Upper lobe of right lung (tissue), 1 donor: ENCODE results near the gene RANBP17. TPM values are rescaled to one million over a fixed set of nuclear protein-coding genes. Genes with fewer than 3 reads are reported as not detected.

Experiments
- ATAC-seq: fragments of 200-7000 bp; cut with Tn5 transposase; one replicate; pipeline ENCODE4 v1.9.1; 2020; ENCODE audit warnings: mild to moderate bottlenecking, moderate library complexity
- DNase-seq: peaks from one replicate; pipeline ENCODE4 v3.0.0-alpha.2; 2020
- H3K27ac ChIP-seq: fragments of 200-600 bp; one replicate; pipeline ENCODE4 v1.8.0; 2022
- H3K27me3 ChIP-seq: fragments of 200-600 bp; one replicate; pipeline ENCODE4 v1.8.0; 2022; ENCODE audit warnings: mild to moderate bottlenecking
- H3K36me3 ChIP-seq: fragments of 200-600 bp; one replicate; pipeline ENCODE4 v1.8.0; 2022
- H3K4me1 ChIP-seq: fragments of 200-600 bp; one replicate; pipeline ENCODE4 v1.8.0; 2022
- H3K4me3 ChIP-seq: fragments of 200-600 bp; one replicate; pipeline ENCODE4 v1.8.0; 2022; ENCODE audit warnings: mild to moderate bottlenecking
- H3K9me3 ChIP-seq: fragments of 200-600 bp; one replicate; pipeline ENCODE4 v1.8.0; 2022
- CTCF ChIP-seq: fragments of 200-600 bp; IDR thresholded peaks from one replicate; pipeline ENCODE4 v1.8.0; 2022; ENCODE audit warnings: antibody characterized with exemption
- intact Hi-C: fragments of 100-400 bp; cut with DNase I; formaldehyde crosslinking; loops from one replicate; pipeline ENCODE4 v1.11.0; 2022
- total RNA-seq: library from RNA; stranded (reverse); fragmentation: NEBNext Ultra II Directional; extraction: Animal tissue kit (Norgen Biotek cat#: 25700); gene quantifications from one replicate; pipeline ENCODE4 v1.2.1, GENCODE V29; 2021
- donor health status: DM: no; HTN: yes; CAD: no; lungs with severe emphysema.

The RANBP17 gene
- total RNA-seq, 1 donor from 2014 or later, result 17.8 TPM

- Histone ChIP-seq H3K4me1 (peaks cover 13% of the 10 kb centered on the region), H3K27me3 (peaks cover 81% of the 10 kb centered on the region), H3K4me3 (no peak overlapping the region), H3K9me3 (no peaks in the 10 kb centered on the region), H3K36me3 (no peaks in the 10 kb centered on the region), H3K27ac (no peak overlapping the region)
- no peak for TF ChIP-seq CTCF
- intact Hi-C loops, result no loop called here
- DNase-seq (peak; percentile 39), ATAC-seq (no peak)
Measured at GRCh38 chr5:171306781-171307591, 445.2 kb downstream of the RANBP17 start.

- intact Hi-C loops, result no loop called here
- H3K27ac ChIP-seq, result no peak overlapping the region
- H3K36me3 ChIP-seq, result no peaks in the 10 kb centered on the region
- H3K4me1 ChIP-seq, result peaks cover 22% of the 10 kb centered on the region
- no peak for TF ChIP-seq CTCF
- ATAC-seq (no peak), DNase-seq (peak; percentile 26)
- no peaks in the 10 kb centered on the region for H3K9me3 ChIP-seq
- H3K4me3 ChIP-seq, result no peak overlapping the region
- H3K27me3 ChIP-seq, result peaks cover 90% of the 10 kb centered on the region
Measured at GRCh38 chr5:171307789-171308452, 446.1 kb downstream of the RANBP17 start.

GRCh38 chr5:171308453-171309275 is 446.8 kb downstream of the RANBP17 start, which contains the start of gene TLX3:
Gene TLX3 (plus strand): TSS chr5:171309248. CDS start chr5:171309366, 118 bp downstream.
- peaks cover 98% of the 10 kb centered on the region for H3K27me3 ChIP-seq

DNA sequence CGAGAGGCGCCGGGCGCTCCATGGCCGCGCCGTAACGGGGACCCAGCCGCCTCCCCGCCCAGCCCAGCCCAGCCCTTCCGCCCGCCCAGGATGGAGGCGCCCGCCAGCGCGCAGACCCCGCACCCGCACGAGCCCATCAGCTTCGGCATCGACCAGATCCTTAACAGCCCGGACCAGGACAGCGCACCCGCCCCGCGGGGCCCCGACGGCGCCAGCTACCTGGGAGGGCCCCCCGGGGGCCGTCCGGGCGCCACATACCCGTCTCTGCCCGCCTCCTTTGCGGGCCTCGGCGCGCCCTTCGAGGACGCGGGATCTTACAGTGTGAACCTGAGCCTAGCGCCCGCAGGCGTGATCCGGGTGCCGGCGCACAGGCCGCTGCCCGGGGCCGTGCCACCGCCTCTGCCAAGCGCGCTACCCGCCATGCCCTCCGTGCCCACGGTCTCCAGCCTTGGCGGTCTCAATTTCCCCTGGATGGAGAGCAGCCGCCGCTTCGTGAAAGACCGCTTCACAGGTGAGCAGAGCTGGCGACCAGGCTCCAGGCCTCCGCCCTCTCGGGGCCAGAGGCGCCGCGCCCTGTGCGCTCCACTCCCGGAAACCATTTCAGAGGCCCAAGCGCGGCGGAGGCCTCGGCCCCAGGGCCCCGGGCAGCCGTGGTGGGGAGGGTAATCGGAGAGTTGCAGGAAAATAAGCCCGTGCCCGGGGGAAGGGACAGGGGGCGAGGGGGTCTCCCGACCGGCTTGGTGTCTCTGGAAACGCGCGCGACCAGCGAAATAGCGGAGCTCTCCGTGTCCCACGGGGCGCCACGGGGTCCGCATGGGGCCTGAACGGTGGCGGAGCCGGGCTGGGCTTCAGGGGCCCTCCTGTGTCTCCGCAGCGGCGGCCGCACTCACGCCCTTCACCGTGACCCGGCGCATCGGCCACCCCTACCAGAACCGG is 447.7 kb downstream of the RANBP17 start:
- H3K9me3 ChIP-seq, result no peaks in the 10 kb centered on the region
- no peak for TF ChIP-seq CTCF
- H3K4me3 ChIP-seq, result no peak overlapping the region
- intact Hi-C loops, result no loop called here
- H3K36me3 ChIP-seq, result no peaks in the 10 kb centered on the region
- no peak overlapping the region for H3K27ac ChIP-seq
- ATAC-seq (no peak), DNase-seq (peak; percentile 59)
- H3K4me1 ChIP-seq, result peaks cover 22% of the 10 kb centered on the region
- peaks cover 98% of the 10 kb centered on the region for H3K27me3 ChIP-seq

More at GRCh38 chr5:171308453-171309275, 446.8 kb downstream of the RANBP17 start, which contains the start of gene TLX3:
- H3K27ac ChIP-seq, result no peak within 1 kb of the TSS
- no peak for TF ChIP-seq CTCF
- no peaks in the 10 kb centered on the region for H3K36me3 ChIP-seq
- H3K4me3 ChIP-seq, result no peak within 1 kb of the TSS
- peaks cover 22% of the 10 kb centered on the region for H3K4me1 ChIP-seq
- no peak for ATAC-seq
- DNase-seq, result peak; percentile 61
- no peaks in the 10 kb centered on the region for H3K9me3 ChIP-seq
- intact Hi-C loops, result no loop called here
